Limb (tissue), 2 donors: ENCODE data around the gene TNKS1BP1.
A peak's percentile ranks its signal among the peaks of the same experiment; 100 is the strongest.
"Not testable (repeated sequence)": the region's sequence is repeated elsewhere in the genome, so short reads cannot be mapped to it uniquely, and the experiment has no call there.

ENCODE experiments used
- DNase-seq, 2 donors: peaks; one replicate each; pipeline ENCODE4 v3.0.0-alpha.2; 2016; ENCODE audit errors: extremely low spot score in 2 of 2

Gene TNKS1BP1

GRCh38 chr11:57356268-57356667 lies 31.5 kb upstream of the TNKS1BP1 start:
- no peak for DNase-seq

- no peak for DNase-seq
These were observed 29.9 kb upstream of the TNKS1BP1 start for GRCh38 chr11:57354699-57355098.

DNA sequence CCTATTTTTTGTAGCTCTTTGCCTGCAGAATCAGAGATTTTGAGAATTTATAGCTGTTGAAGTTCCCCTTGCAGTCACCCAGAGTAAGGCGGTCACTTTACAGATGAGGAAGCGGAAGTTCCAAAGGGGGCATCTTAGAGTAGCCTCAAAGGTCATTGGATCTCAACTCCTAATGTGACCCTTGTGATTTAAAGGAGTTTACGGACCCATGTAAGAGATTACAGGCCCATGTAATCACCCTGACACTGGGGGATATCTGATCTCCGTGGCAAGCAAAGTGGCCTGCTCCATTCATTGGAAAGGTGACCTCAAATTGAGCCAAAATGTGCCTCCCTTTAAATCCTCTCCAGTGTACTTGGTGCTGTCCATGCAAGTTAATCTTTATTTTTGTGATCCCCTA lies 29.1 kb upstream of the TNKS1BP1 start:
- DNase-seq = no peak

- DNase-seq = no peak
These were observed 28.7 kb upstream of the TNKS1BP1 start for GRCh38 chr11:57353446-57353845.

- DNase-seq = no peak
These were observed 28.3 kb upstream of the TNKS1BP1 start for GRCh38 chr11:57353036-57353435.

DNA sequence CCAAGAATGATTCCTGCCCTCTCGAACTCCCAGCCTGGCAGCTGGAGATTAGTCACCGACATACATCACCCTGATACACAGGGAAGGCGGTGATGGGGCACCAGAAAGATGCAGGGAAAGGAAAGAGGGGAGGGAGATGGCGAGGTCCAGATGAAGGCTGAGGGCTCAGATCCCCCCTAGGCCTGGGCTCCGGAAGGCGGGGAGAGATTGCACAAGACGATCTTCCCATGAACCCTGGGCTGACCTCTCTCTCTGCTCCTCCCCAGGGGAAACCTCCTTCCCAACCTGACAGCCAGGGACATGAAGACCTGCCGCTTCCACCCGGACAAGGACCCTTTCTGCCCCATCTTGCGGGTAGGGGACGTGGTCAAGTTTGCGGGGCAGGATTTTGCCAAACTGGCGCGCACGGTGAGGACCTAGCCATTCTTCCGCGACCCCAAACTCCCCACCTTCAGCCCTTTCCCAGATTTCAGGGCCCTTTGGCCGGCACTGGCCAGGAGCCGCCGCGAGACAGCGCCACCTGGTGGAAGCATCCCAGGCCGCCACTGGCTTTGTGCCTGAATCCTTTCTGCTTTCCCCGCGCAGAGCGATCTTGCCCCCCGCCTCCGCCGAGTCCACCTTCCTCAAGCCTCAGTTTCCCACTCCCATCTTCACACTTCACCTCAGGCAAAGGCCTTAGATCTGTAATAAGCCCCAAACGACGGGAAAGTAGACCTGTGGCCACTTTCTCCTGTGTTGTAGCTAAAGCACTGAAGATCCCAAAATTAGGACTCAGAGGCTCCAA lies 24.9 kb upstream of the TNKS1BP1 start:
- peak in 1 of 2 donors; percentile 84 for DNase-seq

GRCh38 chr11:57348636-57349313 lies 24.0 kb upstream of the TNKS1BP1 start:
- no peak for DNase-seq

DNA sequence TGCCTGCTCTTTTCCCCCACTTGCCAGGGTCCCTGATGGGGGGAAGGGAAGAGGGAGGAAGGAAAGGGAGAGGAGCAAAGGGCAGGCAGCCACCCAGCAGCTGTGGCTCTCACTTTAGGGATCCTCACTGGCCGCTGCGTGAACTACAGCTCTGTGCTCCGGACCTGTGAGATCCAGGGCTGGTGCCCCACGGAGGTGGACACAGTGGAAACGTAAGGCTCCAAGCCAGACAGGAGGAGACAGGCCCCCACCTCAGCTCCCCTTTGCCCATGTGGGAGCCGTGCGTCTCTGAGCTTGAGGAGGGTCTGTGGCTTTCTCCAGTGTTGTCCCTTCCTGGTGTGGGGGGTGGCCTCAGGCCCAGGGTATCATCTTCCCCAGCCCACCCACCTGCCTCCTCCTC lies 23.3 kb upstream of the TNKS1BP1 start:
- DNase-seq = no peak

DNA sequence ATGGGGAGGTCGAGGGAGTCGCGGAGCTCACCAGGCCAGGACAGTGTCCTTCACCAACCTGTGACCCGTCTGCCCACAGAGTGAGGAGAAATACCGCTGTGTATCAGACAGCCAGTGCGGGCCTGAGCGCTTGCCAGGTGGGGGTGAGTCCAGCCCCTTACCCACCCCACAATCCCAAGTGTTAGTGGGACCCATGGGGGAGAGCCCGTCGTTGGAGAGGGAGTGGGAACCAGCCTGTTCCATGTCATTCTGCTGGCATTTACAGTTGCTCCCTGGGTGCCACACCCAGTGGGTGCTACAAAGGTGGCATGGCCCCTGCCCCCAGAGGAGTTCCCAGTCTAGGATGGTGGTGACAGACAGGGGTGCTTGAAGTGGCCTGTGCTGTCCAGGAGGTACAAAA lies 22.6 kb upstream of the TNKS1BP1 start:
- DNase-seq = no peak

DNA sequence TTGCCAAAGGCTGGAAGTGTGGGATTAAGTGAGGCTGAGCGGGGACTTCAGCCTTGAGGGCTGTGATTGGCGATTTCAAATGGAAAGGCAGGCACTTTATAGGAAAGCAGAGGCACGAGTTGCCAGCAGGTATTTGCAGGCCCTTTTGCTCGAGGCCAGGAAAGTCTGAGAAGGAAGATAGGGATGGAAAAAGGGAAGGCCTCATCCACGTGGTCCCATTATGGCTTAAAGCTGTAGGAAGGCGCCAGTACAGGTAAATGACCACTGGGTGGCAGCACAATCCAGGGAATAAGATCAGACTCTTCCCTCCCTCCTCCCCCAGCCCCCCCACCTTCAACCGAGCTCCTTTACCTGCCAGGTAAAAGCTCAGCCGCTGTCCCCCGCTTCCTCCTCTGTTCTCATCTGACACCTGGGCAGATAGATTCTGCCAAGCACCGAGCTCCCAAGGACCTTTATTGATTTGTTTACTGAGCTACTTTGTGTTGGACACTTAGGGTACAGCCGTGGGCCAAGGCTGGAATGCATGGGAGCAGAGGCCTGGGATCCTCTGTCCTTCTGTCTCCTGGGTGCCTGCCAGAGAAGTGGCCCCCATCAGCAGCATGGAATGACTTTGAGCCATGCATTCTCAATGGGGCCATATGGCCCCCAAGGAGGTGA lies 20.9 kb upstream of the TNKS1BP1 start:
- DNase-seq = peak; percentile 76 to 79

DNA sequence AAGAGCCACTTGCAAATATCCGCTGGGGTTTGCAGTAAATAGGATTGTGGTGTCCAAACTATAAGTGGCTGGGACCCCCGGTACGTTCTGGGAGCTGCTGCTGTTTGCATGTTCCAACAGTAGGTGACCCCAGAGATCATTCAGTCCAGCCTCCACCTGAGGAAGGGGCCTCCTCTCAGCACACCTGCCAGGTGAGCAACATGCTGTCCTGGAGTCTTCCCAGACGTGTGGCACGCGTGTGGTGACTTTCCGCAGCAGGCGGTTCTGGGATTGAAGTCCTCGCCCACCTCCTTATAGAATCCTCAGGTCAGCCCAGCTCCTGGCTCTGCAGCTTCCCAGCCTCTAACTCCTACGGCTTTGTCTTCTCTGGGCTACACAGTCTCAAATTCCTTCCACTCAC lies 20.1 kb upstream of the TNKS1BP1 start:
- no peak for DNase-seq

DNA sequence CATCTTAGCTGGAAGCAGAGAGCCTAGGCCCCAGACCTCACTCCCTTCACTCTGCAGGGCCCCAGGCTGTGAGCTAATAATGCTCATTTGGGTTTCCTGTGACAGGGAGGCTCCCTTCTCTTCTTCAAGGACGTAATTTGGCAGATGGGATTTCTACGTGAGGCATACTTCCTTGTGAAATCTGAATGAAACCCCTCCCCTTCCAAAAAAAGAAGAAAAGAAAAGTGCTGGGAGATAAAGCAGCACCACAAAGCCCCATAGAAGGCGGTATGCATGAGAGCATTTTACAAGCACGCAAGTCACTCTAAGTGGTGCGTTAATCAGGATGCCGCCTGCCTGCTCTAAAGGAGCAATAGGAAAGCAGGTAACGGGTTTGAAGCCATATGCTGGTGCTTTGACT lies 19.1 kb upstream of the TNKS1BP1 start:
- no peak for DNase-seq

GRCh38 chr11:57342702-57343101 lies 17.9 kb upstream of the TNKS1BP1 start:
- DNase-seq = no peak

GRCh38 chr11:57341250-57341808 lies 16.6 kb upstream of the TNKS1BP1 start:
- DNase-seq = no peak

DNA sequence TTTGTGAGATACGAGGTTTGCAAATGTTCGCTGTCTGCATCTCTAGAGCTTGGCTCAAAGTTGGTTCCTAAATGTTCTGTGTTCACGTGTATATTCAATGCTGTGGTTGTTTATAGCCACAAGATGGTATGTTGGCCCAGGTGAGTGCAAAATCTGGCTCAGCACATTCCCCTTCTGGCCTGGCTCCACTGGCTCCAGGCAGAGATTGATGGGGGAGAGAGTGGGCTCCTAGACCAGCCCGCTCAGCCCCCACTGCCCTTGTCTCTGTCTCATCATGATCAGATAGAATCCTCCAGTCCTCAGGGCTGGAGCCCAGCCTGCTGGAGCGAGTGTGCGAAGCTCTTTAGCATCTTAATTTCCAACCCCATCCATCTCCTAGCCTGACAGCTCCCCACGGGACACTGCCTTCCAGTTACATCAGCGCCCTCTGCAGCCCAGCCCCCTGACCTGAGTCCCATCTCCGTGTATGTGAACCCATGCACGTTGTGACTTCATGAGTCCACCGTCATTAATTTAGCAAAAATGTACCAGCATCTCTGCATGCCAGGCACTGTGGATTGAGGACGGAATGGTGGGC lies 15.4 kb upstream of the TNKS1BP1 start:
- DNase-seq = peak in 1 of 2 donors; percentile 71

DNA sequence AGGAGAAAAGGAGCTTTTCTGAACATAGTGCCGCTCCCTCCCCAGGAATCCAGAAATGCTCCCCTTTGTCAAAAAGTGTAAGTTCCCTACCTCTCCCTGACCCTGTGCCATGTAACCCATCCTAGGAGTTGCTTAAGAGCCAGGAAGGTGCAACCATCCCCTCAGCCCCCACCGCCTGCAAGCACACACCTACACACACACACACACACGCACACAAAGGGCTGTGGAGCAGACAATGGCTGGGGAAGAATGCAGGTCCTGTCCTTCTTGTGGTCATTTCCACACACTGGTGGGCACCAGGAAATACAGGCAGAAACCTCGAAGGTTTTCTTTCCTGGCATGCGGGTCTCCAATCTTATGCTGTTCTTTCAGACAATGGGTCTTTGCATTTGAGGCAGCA lies 14.6 kb upstream of the TNKS1BP1 start:
- no peak for DNase-seq

DNA sequence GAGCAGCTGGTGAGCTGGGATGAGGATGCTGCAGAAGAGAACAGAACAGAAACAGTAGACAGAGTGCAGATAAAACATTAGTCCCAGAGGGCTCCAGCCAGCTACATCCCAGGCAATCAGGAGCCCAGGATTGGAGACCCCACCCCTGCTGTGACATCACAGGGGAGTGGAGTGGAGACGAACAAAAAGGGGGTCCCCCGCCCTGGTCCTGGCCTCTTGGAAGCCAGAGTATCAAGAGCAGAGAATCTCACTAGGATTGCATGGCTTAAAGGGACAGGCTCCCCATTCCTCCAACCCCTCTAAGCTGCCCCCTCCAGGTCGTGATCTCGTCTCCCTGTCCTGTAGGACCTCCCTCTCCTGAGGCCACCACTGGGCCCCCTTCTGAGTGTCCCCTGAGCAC lies 13.4 kb upstream of the TNKS1BP1 start, which contains the start of gene P2RX3:
Gene P2RX3, plus strand, starts transcription at position 211 of the 400 bp plus-strand sequence. CDS start 199 bp downstream, outside the sequence.
- DNase-seq = peak in 1 of 2 donors; percentile 71

- DNase-seq = not testable (repeated sequence)
These were observed 12.1 kb upstream of the TNKS1BP1 start for GRCh38 chr11:57336856-57337255.

DNA sequence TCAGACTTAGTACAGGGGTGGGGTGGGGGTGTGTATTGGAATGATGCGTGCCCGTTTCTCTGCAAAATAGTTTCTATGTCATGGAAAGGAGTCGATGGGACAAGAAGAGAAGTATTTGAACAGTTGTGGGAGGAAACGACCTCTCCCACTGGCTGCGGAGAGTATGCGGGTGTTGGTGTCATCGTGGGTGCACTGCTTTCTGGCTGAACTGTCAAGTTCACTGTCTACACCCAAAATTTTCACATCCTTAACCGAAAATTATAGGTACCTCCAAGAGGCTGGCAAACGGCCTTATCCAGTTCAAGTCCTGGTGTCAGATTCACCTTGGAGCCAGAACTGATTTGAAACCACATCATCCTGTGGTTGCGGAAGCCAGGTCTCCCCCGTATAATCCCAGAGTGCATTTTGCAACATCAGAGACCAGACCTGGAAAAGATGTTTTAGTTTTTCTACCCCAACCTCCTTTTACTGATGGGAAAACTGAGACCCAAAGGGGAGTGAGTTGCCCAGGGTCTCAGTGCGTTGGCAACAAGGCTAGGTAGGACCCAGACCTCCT lies 11.4 kb upstream of the TNKS1BP1 start:
- no peak for DNase-seq

- DNase-seq = peak; percentile 89 to 92
These were observed 10.8 kb upstream of the TNKS1BP1 start, which contains the start of gene SSRP1 for GRCh38 chr11:57335343-57336110. Gene SSRP1 (minus strand): TSS chr11:57335892. CDS start chr11:57335121, 771 bp downstream.

- DNase-seq = no peak
These were observed 10.2 kb upstream of the TNKS1BP1 start for GRCh38 chr11:57335023-57335342.
